ENCODE measurements around the gene RBMS3. TPM values are rescaled to one million over a fixed set of nuclear protein-coding genes. Genes with fewer than 3 reads are reported as not detected.
"Not testable (repeated sequence)": the region's sequence is repeated elsewhere in the genome, so short reads cannot be mapped to it uniquely, and the experiment has no call there.

Gene RBMS3
- total and polyA plus RNA-seq, 2 donors (not counting 1 experiment from before 2014, with no cell fraction given), result 26.9 to 68.4 TPM

GRCh38 chr3:29465836-29466235, 185.0 kb downstream of the RBMS3 start:
- Histone ChIP-seq H3K27me3 (ENCODE audit: control insufficient read depth, insufficient read depth, low read length) (no peaks in the 10 kb centered on the region), H3K4me1 (ENCODE audit: control insufficient read depth, extremely low read depth, insufficient read depth, low read length) (peaks cover 9% of the 10 kb centered on the region), H3K9ac (ENCODE audit: insufficient read depth, low read length) (no peak overlapping the region), H3K4me2 (ENCODE audit: extremely low read depth, insufficient read depth, low read length) (peak overlapping the region; percentile 82), H3K36me3 (ENCODE audit: control insufficient read depth, insufficient read depth, low read length) (no peaks in the 10 kb centered on the region), H3K79me2 (ENCODE audit: control insufficient read depth, insufficient read depth, low read length) (no peaks in the 10 kb centered on the region), H3K4me3 (replicated peaks in 1 of 4; ENCODE audit: control extremely low read depth in 1 of 4, insufficient read depth in 1 of 4, low read depth in 3 of 4, low read length in 4 of 4) (no peak overlapping the region), H4K20me1 (ENCODE audit: control insufficient read depth, extremely low read depth, insufficient read depth, low read length) (no peaks in the 10 kb centered on the region), H2AFZ (ENCODE audit: low read length) (no peak overlapping the region), H3K27ac (ENCODE audit: insufficient read depth, low read length) (no peak overlapping the region), H3K9me3 (ENCODE audit: control insufficient read depth, insufficient read depth, low read depth, low read length) (no peaks in the 10 kb centered on the region)
- peak; percentile 40 to 78 for DNase-seq (ENCODE audit: low read depth in 2 of 2)
- no peak for TF ChIP-seq EZH2 (IDR thresholded peaks at IDR 0.05; ENCODE audit: low read length, missing control alignments)
- no peak for TF ChIP-seq CTCF (conservative IDR thresholded peaks at IDR 0.05 in 1 of 2, IDR thresholded peaks at IDR 0.05 in 1 of 2; ENCODE audit: low read depth in 1 of 2, low read length in 2 of 2)

- Histone ChIP-seq H3K4me1 (ENCODE audit: control insufficient read depth, extremely low read depth, insufficient read depth, low read length) (peaks cover 9% of the 10 kb centered on the region), H3K27me3 (ENCODE audit: control insufficient read depth, insufficient read depth, low read length) (no peaks in the 10 kb centered on the region), H4K20me1 (ENCODE audit: control insufficient read depth, extremely low read depth, insufficient read depth, low read length) (no peaks in the 10 kb centered on the region), H3K9me3 (ENCODE audit: control insufficient read depth, insufficient read depth, low read depth, low read length) (no peaks in the 10 kb centered on the region), H3K4me2 (ENCODE audit: extremely low read depth, insufficient read depth, low read length) (no peak overlapping the region), H3K4me3 (replicated peaks in 1 of 4; ENCODE audit: control extremely low read depth in 1 of 4, insufficient read depth in 1 of 4, low read depth in 3 of 4, low read length in 4 of 4) (no peak overlapping the region), H3K79me2 (ENCODE audit: control insufficient read depth, insufficient read depth, low read length) (no peaks in the 10 kb centered on the region), H3K9ac (ENCODE audit: insufficient read depth, low read length) (no peak overlapping the region), H3K36me3 (ENCODE audit: control insufficient read depth, insufficient read depth, low read length) (no peaks in the 10 kb centered on the region), H2AFZ (ENCODE audit: low read length) (no peak overlapping the region), H3K27ac (ENCODE audit: insufficient read depth, low read length) (no peak overlapping the region)
- no peak for TF ChIP-seq EZH2 (IDR thresholded peaks at IDR 0.05; ENCODE audit: low read length, missing control alignments)
- no peak for TF ChIP-seq CTCF (conservative IDR thresholded peaks at IDR 0.05 in 1 of 2, IDR thresholded peaks at IDR 0.05 in 1 of 2; ENCODE audit: low read depth in 1 of 2, low read length in 2 of 2)
- DNase-seq (ENCODE audit: low read depth in 2 of 2), result no peak
Measured at GRCh38 chr3:29466442-29466841, 185.6 kb downstream of the RBMS3 start.

- Histone ChIP-seq H3K4me2 (ENCODE audit: extremely low read depth, insufficient read depth, low read length) (no peak overlapping the region), H2AFZ (ENCODE audit: low read length) (no peak overlapping the region), H3K79me2 (ENCODE audit: control insufficient read depth, insufficient read depth, low read length) (no peaks in the 10 kb centered on the region), H3K36me3 (ENCODE audit: control insufficient read depth, insufficient read depth, low read length) (no peaks in the 10 kb centered on the region), H3K4me3 (replicated peaks in 1 of 4; ENCODE audit: control extremely low read depth in 1 of 4, insufficient read depth in 1 of 4, low read depth in 3 of 4, low read length in 4 of 4) (no peak overlapping the region), H3K9ac (ENCODE audit: insufficient read depth, low read length) (no peak overlapping the region), H3K27ac (ENCODE audit: insufficient read depth, low read length) (no peak overlapping the region), H3K9me3 (ENCODE audit: control insufficient read depth, insufficient read depth, low read depth, low read length) (no peaks in the 10 kb centered on the region), H3K27me3 (ENCODE audit: control insufficient read depth, insufficient read depth, low read length) (no peaks in the 10 kb centered on the region), H4K20me1 (ENCODE audit: control insufficient read depth, extremely low read depth, insufficient read depth, low read length) (no peaks in the 10 kb centered on the region), H3K4me1 (ENCODE audit: control insufficient read depth, extremely low read depth, insufficient read depth, low read length) (peaks cover 9% of the 10 kb centered on the region)
- TF ChIP-seq CTCF (conservative IDR thresholded peaks at IDR 0.05 in 1 of 2, IDR thresholded peaks at IDR 0.05 in 1 of 2; ENCODE audit: low read depth in 1 of 2, low read length in 2 of 2) (no peak), EZH2 (IDR thresholded peaks at IDR 0.05; ENCODE audit: low read length, missing control alignments) (no peak)
- no peak for DNase-seq (ENCODE audit: low read depth in 2 of 2)
Measured at GRCh38 chr3:29468187-29468586, 187.3 kb downstream of the RBMS3 start.

- H3K79me2 ChIP-seq (ENCODE audit: control insufficient read depth, insufficient read depth, low read length); H3K4me1 ChIP-seq (ENCODE audit: control insufficient read depth, extremely low read depth, insufficient read depth, low read length); H4K20me1 ChIP-seq (ENCODE audit: control insufficient read depth, extremely low read depth, insufficient read depth, low read length); H3K36me3 ChIP-seq (ENCODE audit: control insufficient read depth, insufficient read depth, low read length); DNase-seq (ENCODE audit: low read depth in 2 of 2); H2AFZ ChIP-seq (ENCODE audit: low read length); H3K27me3 ChIP-seq (ENCODE audit: control insufficient read depth, insufficient read depth, low read length); H3K9ac ChIP-seq (ENCODE audit: insufficient read depth, low read length); H3K9me3 ChIP-seq (ENCODE audit: control insufficient read depth, insufficient read depth, low read depth, low read length); H3K27ac ChIP-seq (ENCODE audit: insufficient read depth, low read length); H3K4me2 ChIP-seq (ENCODE audit: extremely low read depth, insufficient read depth, low read length); H3K4me3 ChIP-seq (replicated peaks in 1 of 4; ENCODE audit: control extremely low read depth in 1 of 4, insufficient read depth in 1 of 4, low read depth in 3 of 4, low read length in 4 of 4): not testable (repeated sequence)
Measured at GRCh38 chr3:29473481-29474170, 192.8 kb downstream of the RBMS3 start.
